Activated T-helper 2 cell treated with anti-CD3 and anti-CD28 coated beads, Interferon-gamma antibody, Interleukin-2, Interleukin-4, amounts not matched to agents 10 μg/mL and 5 μg/mL and 100 μg/mL, durations not matched to agents 14 hours and 24 hours and 36 hours (primary cell): ENCODE data around the gene GOLGA8K. TPM values are rescaled to one million over a fixed set of nuclear protein-coding genes. Genes with fewer than 3 reads are reported as not detected.
"Not testable (repeated sequence)": the region's sequence is repeated elsewhere in the genome, so short reads cannot be mapped to it uniquely, and the experiment has no call there.

ENCODE experiments used
- DNase-seq: peaks from one replicate; pipeline ENCODE4 v3.0.0; 2021; ENCODE audit warnings: low spot score
- H3K27ac Mint-ChIP-seq: one replicate; pipeline ENCODE4 v1.8.0; 2021; ENCODE audit warnings: mixed read lengths
- H3K27me3 Mint-ChIP-seq: one replicate; pipeline ENCODE4 v1.8.0; 2021; ENCODE audit warnings: low read depth, mixed read lengths
- H3K36me3 Mint-ChIP-seq: one replicate; pipeline ENCODE4 v1.8.0; 2021; ENCODE audit warnings: low read depth, mixed read lengths
- H3K4me1 Mint-ChIP-seq: one replicate; pipeline ENCODE4 v1.8.0; 2021; ENCODE audit warnings: low read depth, mixed read lengths
- H3K4me3 Mint-ChIP-seq: one replicate; pipeline ENCODE4 v1.8.0; 2021; ENCODE audit warnings: low read depth, mild to moderate bottlenecking, moderate library complexity, mixed read lengths
- H3K9me3 Mint-ChIP-seq: one replicate; pipeline ENCODE4 v1.8.0; 2021; ENCODE audit warnings: mixed read lengths
- intact Hi-C: fragments of 100-400 bp; cut with micrococcal nuclease; formaldehyde crosslinking; loops from one replicate; pipeline ENCODE4 v1.15.1; 2023
- total RNA-seq: library from RNA; stranded (reverse); gene quantifications from 2 replicates; pipeline ENCODE4 v1.2.3, GENCODE V29; 2022

GOLGA8K gene
- total RNA-seq, 1 donor from 2014 or later, result 0.89 TPM

DNA sequence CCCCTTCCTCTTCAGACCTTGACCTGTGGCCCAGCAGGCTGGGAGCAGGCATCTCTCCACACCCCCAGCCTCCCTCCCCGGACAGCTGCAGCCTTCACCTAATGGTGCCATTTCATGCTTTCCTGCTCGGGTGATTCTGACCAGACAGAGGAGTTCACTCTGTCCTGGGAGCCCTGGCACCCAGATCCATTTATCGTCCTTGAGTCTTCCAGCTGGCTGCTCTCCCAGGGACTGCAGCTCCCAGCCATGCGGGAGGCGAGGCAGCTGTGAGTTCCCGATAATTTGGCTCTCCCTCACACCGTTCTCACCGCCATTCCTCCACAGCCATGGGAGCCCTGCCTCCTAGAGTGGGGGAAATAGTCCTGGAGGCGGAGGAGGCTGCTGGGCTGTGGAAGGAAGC lies 32.6 kb downstream of the GOLGA8K start:
- H3K4me3 Mint-ChIP-seq, intact Hi-C loops, H3K9me3 Mint-ChIP-seq, H3K4me1 Mint-ChIP-seq, H3K27ac Mint-ChIP-seq, DNase-seq, H3K36me3 Mint-ChIP-seq, H3K27me3 Mint-ChIP-seq: not testable (repeated sequence)

- DNase-seq, H3K9me3 Mint-ChIP-seq, H3K27ac Mint-ChIP-seq, H3K4me3 Mint-ChIP-seq, intact Hi-C loops, H3K36me3 Mint-ChIP-seq, H3K4me1 Mint-ChIP-seq, H3K27me3 Mint-ChIP-seq: not testable (repeated sequence)
Measured at GRCh38 chr15:32370064-32370463, 33.0 kb downstream of the GOLGA8K start.

GRCh38 chr15:32366492-32366891 lies 36.6 kb downstream of the GOLGA8K start:
- intact Hi-C loops, H3K4me1 Mint-ChIP-seq, H3K27me3 Mint-ChIP-seq, DNase-seq, H3K9me3 Mint-ChIP-seq, H3K4me3 Mint-ChIP-seq, H3K36me3 Mint-ChIP-seq, H3K27ac Mint-ChIP-seq: not testable (repeated sequence)

- intact Hi-C loops, H3K27me3 Mint-ChIP-seq, H3K4me3 Mint-ChIP-seq, DNase-seq, H3K9me3 Mint-ChIP-seq, H3K27ac Mint-ChIP-seq, H3K4me1 Mint-ChIP-seq, H3K36me3 Mint-ChIP-seq: not testable (repeated sequence)
Measured at GRCh38 chr15:32365955-32366354, 37.1 kb downstream of the GOLGA8K start.

GRCh38 chr15:32364944-32365343 lies 38.1 kb downstream of the GOLGA8K start:
- H3K4me1 Mint-ChIP-seq, H3K4me3 Mint-ChIP-seq, H3K27me3 Mint-ChIP-seq, intact Hi-C loops, H3K27ac Mint-ChIP-seq, H3K36me3 Mint-ChIP-seq, H3K9me3 Mint-ChIP-seq, DNase-seq: not testable (repeated sequence)

- intact Hi-C loops, H3K36me3 Mint-ChIP-seq, H3K27me3 Mint-ChIP-seq, H3K4me1 Mint-ChIP-seq, H3K9me3 Mint-ChIP-seq, H3K27ac Mint-ChIP-seq, DNase-seq, H3K4me3 Mint-ChIP-seq: not testable (repeated sequence)
Measured at GRCh38 chr15:32363449-32363848, 39.6 kb downstream of the GOLGA8K start.

DNA sequence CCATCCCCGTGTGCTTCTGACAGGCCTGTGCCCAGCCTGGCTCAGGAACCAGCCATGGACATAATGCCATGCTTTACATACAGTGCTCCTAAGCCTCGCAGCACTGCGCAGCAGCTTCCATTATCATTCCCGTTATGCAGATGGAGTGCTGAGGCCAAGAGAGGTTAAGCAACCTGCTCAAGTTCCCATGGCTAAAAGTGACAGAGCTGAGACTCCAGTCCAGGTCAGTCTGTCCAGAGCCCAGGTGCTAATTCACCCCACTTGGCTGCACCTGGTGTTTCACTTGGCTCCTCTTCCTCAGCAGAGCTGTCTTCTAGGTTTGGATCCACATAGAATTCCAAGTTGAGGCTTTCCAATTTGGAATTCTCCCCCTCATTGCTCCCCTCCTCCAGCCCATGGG lies 41.4 kb downstream of the GOLGA8K start:
- intact Hi-C loops, H3K36me3 Mint-ChIP-seq, H3K4me1 Mint-ChIP-seq, H3K27me3 Mint-ChIP-seq, H3K27ac Mint-ChIP-seq, H3K4me3 Mint-ChIP-seq, H3K9me3 Mint-ChIP-seq, DNase-seq: not testable (repeated sequence)

DNA sequence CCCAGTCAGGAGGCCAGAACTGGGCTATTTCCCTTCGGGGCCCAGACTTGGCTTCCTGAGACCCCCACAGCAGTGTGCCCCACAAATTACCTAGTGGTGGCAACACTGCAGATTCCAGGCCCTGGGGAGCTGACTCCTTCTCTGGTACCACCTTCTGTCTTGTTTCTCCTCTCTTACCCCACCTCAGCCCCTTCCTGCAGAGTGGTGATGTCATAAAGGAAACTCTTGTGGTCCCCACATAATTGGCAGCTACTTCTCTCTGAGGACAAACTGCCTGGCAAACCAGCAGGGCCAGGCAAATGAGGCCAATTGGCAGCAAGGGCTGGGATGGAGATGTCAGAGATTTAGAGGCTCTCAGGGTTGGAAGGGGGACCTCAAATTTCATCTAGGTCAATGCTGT lies 44.6 kb downstream of the GOLGA8K start:
- H3K4me3 Mint-ChIP-seq, H3K4me1 Mint-ChIP-seq, H3K36me3 Mint-ChIP-seq, DNase-seq, H3K27me3 Mint-ChIP-seq, H3K9me3 Mint-ChIP-seq, H3K27ac Mint-ChIP-seq, intact Hi-C loops: not testable (repeated sequence)

DNA sequence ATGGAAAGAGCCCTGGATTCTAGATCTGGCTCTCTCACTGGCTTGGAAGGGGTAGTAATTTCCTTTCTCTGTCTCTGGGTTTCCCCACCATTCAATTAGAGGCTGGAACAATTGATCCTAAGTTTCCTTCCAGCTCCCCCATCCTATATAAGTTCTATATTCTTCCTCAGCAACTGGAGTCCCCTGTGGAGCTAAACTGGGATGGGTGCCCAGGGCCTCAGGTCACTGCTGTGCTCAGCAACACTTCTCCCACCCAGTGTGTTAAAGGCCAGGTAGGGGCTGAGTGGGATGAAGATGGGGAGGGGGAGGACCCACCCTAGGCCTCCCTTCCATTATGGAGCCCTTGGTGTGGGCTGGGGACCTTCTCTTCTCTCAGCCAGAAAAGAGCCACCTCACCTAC lies 46.2 kb downstream of the GOLGA8K start:
- H3K27ac Mint-ChIP-seq, H3K27me3 Mint-ChIP-seq, H3K4me1 Mint-ChIP-seq, H3K36me3 Mint-ChIP-seq, DNase-seq, H3K9me3 Mint-ChIP-seq, intact Hi-C loops, H3K4me3 Mint-ChIP-seq: not testable (repeated sequence)

GRCh38 chr15:32352748-32353147 lies 50.3 kb downstream of the GOLGA8K start:
- H3K27me3 Mint-ChIP-seq, intact Hi-C loops, H3K9me3 Mint-ChIP-seq, H3K4me3 Mint-ChIP-seq, H3K4me1 Mint-ChIP-seq, DNase-seq, H3K36me3 Mint-ChIP-seq, H3K27ac Mint-ChIP-seq: not testable (repeated sequence)

GRCh38 chr15:32350563-32351220 lies 52.4 kb downstream of the GOLGA8K start:
- H3K4me3 Mint-ChIP-seq, H3K27ac Mint-ChIP-seq, H3K9me3 Mint-ChIP-seq, H3K36me3 Mint-ChIP-seq, intact Hi-C loops, H3K4me1 Mint-ChIP-seq, H3K27me3 Mint-ChIP-seq, DNase-seq: not testable (repeated sequence)

DNA sequence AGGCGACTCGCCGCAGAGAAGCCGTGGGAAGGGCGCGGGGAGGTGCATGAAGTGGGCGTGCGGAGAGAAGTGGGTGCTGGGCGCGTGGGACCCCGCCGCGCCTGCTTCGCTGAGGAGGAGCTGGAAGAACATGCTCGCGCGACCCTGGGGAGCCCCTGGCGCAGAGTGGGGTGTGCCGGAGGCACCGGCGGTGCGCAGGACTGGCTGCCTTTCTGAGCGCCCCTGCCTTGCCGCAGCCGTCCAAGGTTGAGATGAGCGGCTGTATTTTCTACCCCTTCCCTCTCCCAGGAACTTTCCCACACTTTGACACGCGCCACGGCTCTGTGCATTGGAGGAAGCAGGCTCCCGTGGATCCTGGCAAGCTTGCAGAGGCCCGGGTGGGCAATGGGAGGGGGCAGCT lies 56.1 kb downstream of the GOLGA8K start:
- H3K9me3 Mint-ChIP-seq, H3K4me1 Mint-ChIP-seq, H3K36me3 Mint-ChIP-seq, intact Hi-C loops, H3K4me3 Mint-ChIP-seq, DNase-seq, H3K27me3 Mint-ChIP-seq, H3K27ac Mint-ChIP-seq: not testable (repeated sequence)

- H3K4me1 Mint-ChIP-seq, H3K9me3 Mint-ChIP-seq, H3K36me3 Mint-ChIP-seq, DNase-seq, H3K4me3 Mint-ChIP-seq, H3K27ac Mint-ChIP-seq, intact Hi-C loops, H3K27me3 Mint-ChIP-seq: not testable (repeated sequence)
Measured at GRCh38 chr15:32345978-32346547, 57.0 kb downstream of the GOLGA8K start.

- H3K4me1 Mint-ChIP-seq, H3K36me3 Mint-ChIP-seq, H3K4me3 Mint-ChIP-seq, H3K9me3 Mint-ChIP-seq, H3K27me3 Mint-ChIP-seq, intact Hi-C loops, DNase-seq, H3K27ac Mint-ChIP-seq: not testable (repeated sequence)
Measured at GRCh38 chr15:32343921-32344320, 59.2 kb downstream of the GOLGA8K start.
